Endothelial cell of umbilical vein (primary cell): ENCODE results near the gene LRRFIP2. TPM values are rescaled to one million over a fixed set of nuclear protein-coding genes. Genes with fewer than 3 reads are reported as not detected.
"Not testable (repeated sequence)": the region's sequence is repeated elsewhere in the genome, so short reads cannot be mapped to it uniquely, and the experiment has no call there.

Source experiments
- BruUV-seq: library from RNA; stranded (reverse); fragments of 400-500 nt; replicated peaks from 2 replicates; lab custom pipeline; 2021; lab: Mats Ljungman, UMichigan
- CTCF ChIA-PET: fragments of 300-600, 350-600 bp; sonication (Branson Sonifier 250); formaldehyde crosslinking; loops from one replicate; lab custom pipeline; 2021; ENCODE audit warnings: antibody characterized with exemption, inconsistent platforms; lab: Charles Lee
- POLR2A ChIA-PET: fragments of 300-600, 350-600 bp; sonication (Branson Sonifier 250); formaldehyde crosslinking; loops from one replicate; lab custom pipeline; 2021; ENCODE audit warnings: antibody characterized with exemption, inconsistent platforms; lab: Charles Lee
- DNase-seq: peaks from one replicate; pipeline ENCODE4 v3.0.0-alpha.2; 2011; ENCODE audit warnings: low read depth, low spot score
- FAIRE-seq: peaks from 2 replicates; lab custom pipeline; 2011; peaks lifted over from hg19 to GRCh38; lab: Jason Lieb, UNC
- H2AFZ ChIP-seq: 2 replicates; pipeline ENCODE4 v1.6.0; 2012; ENCODE audit warnings: low read depth, low read length, control low read depth, inconsistent platforms
- H3K27ac ChIP-seq: 2 replicates; pipeline ENCODE4 v1.5.1; 2011; ENCODE audit warnings: low read depth, mild to moderate bottlenecking, control low read depth, low read length, moderate library complexity; ENCODE audit not compliant: insufficient read depth
- H3K27me3 ChIP-seq, 2 experiments: 2 replicates each; pipeline versions ENCODE4 v1.6.0 to v1.6.1; 2011; ENCODE audit warnings: low read length in 2 of 2, mixed read lengths in 1 of 2; ENCODE audit not compliant: control insufficient read depth in 2 of 2, insufficient read depth in 2 of 2
- H3K36me3 ChIP-seq, 2 experiments: 2 replicates in 1 of 2; 3 replicates in 1 of 2; pipeline ENCODE4 v1.5.1; 2011; ENCODE audit warnings: low read length in 2 of 2, mild to moderate bottlenecking in 1 of 2, moderate library complexity in 1 of 2; ENCODE audit not compliant: control insufficient read depth in 2 of 2, insufficient read depth in 2 of 2; ENCODE audit errors: extremely low read depth in 1 of 2
- H3K4me1 ChIP-seq: 3 replicates; pipeline ENCODE4 v1.5.1; 2011; ENCODE audit warnings: mild to moderate bottlenecking, low read length; ENCODE audit not compliant: control insufficient read depth, insufficient read depth; ENCODE audit errors: extremely low read depth
- H3K4me2 ChIP-seq: 2 replicates; pipeline ENCODE4 v1.6.1; 2011; ENCODE audit warnings: low read length, control low read depth, mixed read lengths; ENCODE audit not compliant: insufficient read depth
- H3K4me3 ChIP-seq, 3 experiments: fragments of 200-600 bp in 1 of 3; sonication (generic), shearing (Covaris generic) in 1 of 3; replicated peaks in 1 of 3; 2 replicates each; pipeline ENCODE4 v1.5.1; 2011 to 2016; ENCODE audit warnings: control low read depth in 3 of 3, low read length in 3 of 3, mild to moderate bottlenecking in 2 of 3, inconsistent platforms in 1 of 3, low read depth in 1 of 3, moderate library complexity in 1 of 3; ENCODE audit not compliant: insufficient read depth in 1 of 3
- H3K79me2 ChIP-seq: 2 replicates; pipeline ENCODE4 v1.6.0; 2012; ENCODE audit warnings: low read length, inconsistent platforms; ENCODE audit not compliant: control insufficient read depth, insufficient read depth
- H3K9ac ChIP-seq: replicated peaks from 2 replicates; pipeline ENCODE3; 2011; ENCODE audit warnings: low read length, control low read depth; ENCODE audit not compliant: insufficient read depth; ENCODE audit errors: extremely low read depth
- H3K9me1 ChIP-seq: replicated peaks from 3 replicates; pipeline ENCODE4 v1.6.0; 2011; ENCODE audit warnings: mild to moderate bottlenecking, low read length; ENCODE audit not compliant: control insufficient read depth, insufficient read depth; ENCODE audit errors: extremely low read depth
- H3K9me3 ChIP-seq: replicated peaks from 2 replicates; pipeline ENCODE4 v1.5.1; 2012; ENCODE audit warnings: low read length, inconsistent platforms; ENCODE audit not compliant: control insufficient read depth, insufficient read depth
- H4K20me1 ChIP-seq: replicated peaks from 2 replicates; pipeline ENCODE3; 2011; ENCODE audit warnings: mild to moderate bottlenecking, low read length; ENCODE audit not compliant: control insufficient read depth, insufficient read depth; ENCODE audit errors: extremely low read depth
- EZH2 ChIP-seq: IDR thresholded peaks from 2 replicates; pipeline ENCODE4 v1.6.1; 2012; ENCODE audit warnings: borderline replicate concordance, low read depth, mild to moderate bottlenecking, moderate library complexity, low read length, inconsistent platforms; ENCODE audit not compliant: severe bottlenecking
- FOS ChIP-seq: IDR thresholded peaks from 2 replicates; pipeline ENCODE4 v1.6.1; 2011; ENCODE audit warnings: mild to moderate bottlenecking, low read length, moderate library complexity, borderline replicate concordance; ENCODE audit not compliant: insufficient read depth
- JUN ChIP-seq: IDR thresholded peaks from 2 replicates; pipeline ENCODE4 v1.6.1; 2011; ENCODE audit warnings: borderline replicate concordance, low read depth; ENCODE audit not compliant: insufficient read length, insufficient read depth
- MYC ChIP-seq: IDR thresholded peaks from one replicate; pipeline ENCODE4 v1.6.1; 2011; ENCODE audit warnings: mild to moderate bottlenecking, low read depth, low read length
- POLR2A ChIP-seq: IDR thresholded peaks from 2 replicates; pipeline ENCODE4 v1.6.1; 2012; ENCODE audit warnings: low read depth, mild to moderate bottlenecking, control low read depth, low read length
- POLR2AphosphoS5 ChIP-seq: IDR thresholded peaks from 2 replicates; pipeline ENCODE4 v1.6.1; 2012; ENCODE audit warnings: low read depth, mild to moderate bottlenecking, control low read depth, low read length, moderate library complexity; ENCODE audit not compliant: insufficient read depth
- dilution Hi-C: fragments of 300-500 bp; cut with MboI; formaldehyde crosslinking; loops from one replicate; pipeline ENCODE4 v1.15.0; 2019; ENCODE audit warnings: low sequenced_read_pairs; ENCODE audit not compliant: extremely low pct_ligation_motif_present
- intact Hi-C: fragments of 100-400 bp; cut with micrococcal nuclease; formaldehyde crosslinking; loops from one replicate; pipeline ENCODE4 v1.10.0; 2022
- polyA plus RNA-seq, 4 experiments: library from polyadenylated mRNA; depleted of rRNA in 3 of 4; stranded (reverse) in 3 of 4; unstranded in 1 of 4; fragments of >200 nt; gene quantifications; 2 replicates each; pipeline versions ENCODE4 v1.2.1 to v1.2.3, GENCODE V29; 2011 to 2012; ENCODE audit warnings: missing spikeins in 1 of 4
- total RNA-seq: library from RNA; stranded (reverse); gene quantifications from 2 replicates; pipeline ENCODE4 v1.2.3, GENCODE V29; 2021

The LRRFIP2 gene
- total and polyA plus RNA-seq, 2 donors (not counting 3 experiments of a cell fraction or from before 2014, with no cell fraction given), result 20.8 to 78.9 TPM

- Histone ChIP-seq H3K4me2 (no peak overlapping the region), H3K9me1 (no peaks in the 10 kb centered on the region), H3K27ac (no peak overlapping the region), H3K36me3 (peaks cover 9 to 12% of the 10 kb centered on the region in 2 experiments), H3K4me3 (no peak overlapping the region), H3K9ac (no peak overlapping the region), H3K4me1 (peaks cover 11% of the 10 kb centered on the region), H3K27me3 (no peaks in the 10 kb centered on the region), H2AFZ (no peak overlapping the region), H3K9me3 (no peaks in the 10 kb centered on the region), H3K79me2 (no peaks in the 10 kb centered on the region), H4K20me1 (no peaks in the 10 kb centered on the region)
- ChIA-PET POLR2A (no interaction called here), CTCF (no interaction called here)
- dilution Hi-C loops, result no loop called here
- TF ChIP-seq EZH2 (no peak), FOS (no peak), MYC (no peak), POLR2AphosphoS5 (no peak), JUN (no peak)
- intact Hi-C loops, result no loop called here
- FAIRE-seq (no peak), DNase-seq (no peak)
- no TSS peak for BruUV-seq
Observed at GRCh38 chr3:37052860-37053259, 121.5 kb downstream of the LRRFIP2 start.

DNA sequence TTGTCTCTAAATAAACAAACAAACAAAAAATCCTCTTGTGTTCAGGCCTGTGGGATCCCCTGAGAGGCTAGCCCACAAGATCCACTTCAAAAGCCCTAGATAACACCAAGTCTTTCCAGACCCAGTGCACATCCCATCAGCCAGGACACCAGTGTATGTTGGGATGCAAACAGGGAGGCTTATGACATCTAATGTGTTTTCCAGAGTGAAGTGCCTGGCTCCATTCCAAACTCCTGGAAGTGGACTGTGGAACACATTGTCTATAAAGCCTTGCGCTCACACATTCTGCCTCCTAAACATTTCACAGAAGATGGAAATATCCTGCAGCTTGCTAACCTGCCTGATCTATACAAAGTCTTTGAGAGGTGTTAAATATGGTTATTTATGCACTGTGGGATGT lies 124.1 kb downstream of the LRRFIP2 start:
- dilution Hi-C loops, result no loop called here
- Histone ChIP-seq H3K9me1 (no peaks in the 10 kb centered on the region), H2AFZ (no peak overlapping the region), H3K9ac (no peak overlapping the region), H3K4me1 (peaks cover 11% of the 10 kb centered on the region), H4K20me1 (no peaks in the 10 kb centered on the region), H3K9me3 (no peaks in the 10 kb centered on the region), H3K27ac (no peak overlapping the region), H3K27me3 (no peaks in the 10 kb centered on the region), H3K4me3 (no peak overlapping the region), H3K79me2 (no peaks in the 10 kb centered on the region), H3K36me3 (peaks cover 8 to 15% of the 10 kb centered on the region in 2 experiments), H3K4me2 (no peak overlapping the region)
- TF ChIP-seq POLR2A, result no peak
- TF ChIP-seq JUN, result no peak
- TF ChIP-seq FOS, result no peak
- BruUV-seq, result no TSS peak
- DNase-seq, result no peak
- no peak for FAIRE-seq
- intact Hi-C loops, result no loop called here
- ChIA-PET POLR2A (no interaction called here), CTCF (no interaction called here)

GRCh38 chr3:37042712-37043111 lies 131.7 kb downstream of the LRRFIP2 start:
- dilution Hi-C loops, H4K20me1 ChIP-seq, H3K4me3 ChIP-seq, H3K9me1 ChIP-seq, H3K36me3 ChIP-seq, H3K4me2 ChIP-seq, H3K79me2 ChIP-seq, FAIRE-seq, H3K9me3 ChIP-seq, DNase-seq, H3K27ac ChIP-seq, H3K27me3 ChIP-seq, intact Hi-C loops, CTCF ChIA-PET, H3K4me1 ChIP-seq, H2AFZ ChIP-seq, H3K9ac ChIP-seq, BruUV-seq: not testable (repeated sequence)
- POLR2A ChIA-PET, result interaction anchor here (0.6 kb wide), 1 partner anchor 119 kb away, joined by 3 read pairs; no protein-coding TSS in a partner anchor
